B cell (primary cell): ENCODE data around the gene NEUROD2. TPM values are rescaled to one million over a fixed set of nuclear protein-coding genes. Genes with fewer than 3 reads are reported as not detected.

Source experiments
- ATAC-seq: fragments of 200-7000 bp; cut with Tn5 transposase; one replicate; pipeline ENCODE4 v1.10.0; 2021; ENCODE audit warnings: low read depth, mild to moderate bottlenecking, moderate number of reproducible peaks, moderate library complexity
- CTCF ChIA-PET: fragments of 350-600 bp; sonication (Branson Sonifier 250); formaldehyde crosslinking; loops from one replicate; lab custom pipeline; 2021; ENCODE audit warnings: antibody characterized with exemption, inconsistent platforms; lab: Charles Lee
- POLR2A ChIA-PET: fragments of 350-600 bp; sonication (Branson Sonifier 250); formaldehyde crosslinking; loops from one replicate; lab custom pipeline; 2021; ENCODE audit warnings: antibody characterized with exemption; lab: Charles Lee
- DNase-seq: peaks from one replicate; pipeline ENCODE4 v3.0.0; 2013
- H2AFZ ChIP-seq: 2 replicates; pipeline ENCODE4 v1.6.1; 2012; ENCODE audit warnings: mild to moderate bottlenecking, low read depth, low read length; ENCODE audit not compliant: insufficient read depth, poor library complexity, severe bottlenecking
- H3K27ac ChIP-seq, 2 donors: 1 replicate in 1 of 2; 2 replicates in 1 of 2; pipeline ENCODE4 v1.5.1; 2012 to 2013; ENCODE audit warnings: low read length in 2 of 2, mild to moderate bottlenecking in 2 of 2, moderate library complexity in 1 of 2
- H3K27me3 ChIP-seq, 4 experiments: fragments of 200-600 bp in 1 of 4; sonication (generic) in 1 of 4; replicated peaks in 1 of 4; 1 replicate in 2 of 4; 2 replicates in 2 of 4; pipeline versions ENCODE4 v1.6.1 to v1.7.0; 2013 to 2016; ENCODE audit warnings: low read length in 3 of 4, mild to moderate bottlenecking in 2 of 4, mixed read lengths in 1 of 4, moderate library complexity in 1 of 4; ENCODE audit not compliant: insufficient read depth in 4 of 4, control insufficient read depth in 3 of 4; ENCODE audit errors: control extremely low read depth in 1 of 4
- H3K36me3 ChIP-seq, 2 experiments: replicated peaks in 1 of 2; 1 replicate in 1 of 2; 2 replicates in 1 of 2; pipeline versions ENCODE4 v1.6.1 to v1.7.1; 2013; ENCODE audit warnings: low read length in 1 of 2; ENCODE audit not compliant: insufficient read depth in 2 of 2, control insufficient read depth in 1 of 2; ENCODE audit errors: control extremely low read depth in 1 of 2, extremely low read depth in 1 of 2
- H3K4me1 ChIP-seq, 2 donors: fragments of 200-600 bp in 1 of 2; sonication (generic) in 1 of 2; 1 replicate in 1 of 2; 2 replicates in 1 of 2; pipeline versions ENCODE4 v1.5.1 to v1.6.1; 2013 to 2017; ENCODE audit warnings: low read length in 2 of 2; ENCODE audit not compliant: control insufficient read depth in 2 of 2, insufficient read depth in 2 of 2
- H3K4me2 ChIP-seq: replicated peaks from 2 replicates; pipeline ENCODE3; 2012; ENCODE audit warnings: mild to moderate bottlenecking, low read depth, low read length; ENCODE audit not compliant: poor library complexity, severe bottlenecking
- H3K4me3 ChIP-seq, 5 experiments: fragments of 200-600 bp in 1 of 5; sonication (generic) in 1 of 5; 1 replicate in 3 of 5; 2 replicates in 2 of 5; pipeline versions ENCODE4 v1.5.1 to v1.7.0; 2011 to 2016; ENCODE audit warnings: low read length in 4 of 5, mild to moderate bottlenecking in 4 of 5, low read depth in 2 of 5, control low read depth in 1 of 5, moderate library complexity in 1 of 5; ENCODE audit not compliant: insufficient read depth in 1 of 5; ENCODE audit errors: control extremely low read depth in 1 of 5, extremely low read depth in 1 of 5
- H3K79me2 ChIP-seq: fragments of 200-600 bp; sonication (generic); one replicate; pipeline ENCODE4 v1.6.0; 2016; ENCODE audit warnings: low read length; ENCODE audit not compliant: control insufficient read depth, insufficient read depth
- H3K9ac ChIP-seq: fragments of 200-600 bp; sonication (generic); 2 replicates; pipeline ENCODE4 v1.6.1; 2017; ENCODE audit warnings: mild to moderate bottlenecking, low read length, moderate library complexity
- H3K9me3 ChIP-seq, 3 donors: one replicate each; pipeline versions ENCODE4 v1.6.1 to v1.7.1; 2013; ENCODE audit warnings: low read length in 2 of 3; ENCODE audit not compliant: control insufficient read depth in 2 of 3, insufficient read depth in 1 of 3; ENCODE audit errors: control extremely low read depth in 1 of 3
- H4K20me1 ChIP-seq: 2 replicates; pipeline ENCODE4 v1.6.0; 2012; ENCODE audit warnings: mild to moderate bottlenecking, low read length; ENCODE audit not compliant: insufficient read depth, control insufficient read depth, poor library complexity, severe bottlenecking
- H3K27ac Mint-ChIP-seq: one replicate; pipeline ENCODE4 v1.8.0; 2021; ENCODE audit warnings: mixed read lengths
- H3K27me3 Mint-ChIP-seq: one replicate; pipeline ENCODE4 v1.8.0; 2021; ENCODE audit warnings: mixed read lengths
- H3K4me1 Mint-ChIP-seq: one replicate; pipeline ENCODE4 v1.8.0; 2021; ENCODE audit warnings: mixed read lengths
- H3K4me3 Mint-ChIP-seq: one replicate; pipeline ENCODE4 v1.8.0; 2021; ENCODE audit warnings: mixed read lengths
- H3K9me3 Mint-ChIP-seq: one replicate; pipeline ENCODE4 v1.8.0; 2022; ENCODE audit warnings: mixed read lengths; ENCODE audit not compliant: insufficient read depth
- CTCF ChIP-seq: fragments of 200-600 bp; IDR thresholded peaks from one replicate; pipeline ENCODE4 v1.8.0; 2022; ENCODE audit warnings: antibody characterized with exemption, mild to moderate bottlenecking
- EZH2 ChIP-seq: IDR thresholded peaks from 2 replicates; pipeline ENCODE4 v1.6.1; 2012; ENCODE audit warnings: borderline replicate concordance, low read depth, mild to moderate bottlenecking, moderate library complexity, low read length; ENCODE audit not compliant: insufficient read depth, poor library complexity, severe bottlenecking
- WGBS: methylation state at CpG from one replicate; pipeline ENCODE4 v1.1.5; 2013; ENCODE audit warnings: missing lambda C conversion rate; ENCODE audit not compliant: insufficient coverage; 5-methylcytosine and 5-hydroxymethylcytosine counted together
- intact Hi-C: fragments of 100-400 bp; cut with micrococcal nuclease; formaldehyde crosslinking; loops from one replicate; pipeline ENCODE4 v1.10.0; 2022
- polyA plus RNA-seq: library from polyadenylated mRNA; depleted of rRNA; stranded (reverse); fragments of >200 nt; gene quantifications from 2 replicates; pipeline ENCODE4 v1.2.3, GENCODE V29; 2012
- total RNA-seq, 2 donors: library from RNA; stranded (reverse); fragments of 120-200 nt in 1 of 2; gene quantifications; 1 replicate in 1 of 2; 2 replicates in 1 of 2; pipeline versions ENCODE4 v1.2.3 to v1.2.4, GENCODE V29; 2013 to 2022

NEUROD2 gene
- total and polyA plus RNA-seq, 2 donors (not counting 1 experiment from before 2014, with no cell fraction given) = 0.04 TPM; not detected in 1

- ATAC-seq = no peak
- ChIA-PET CTCF (interaction anchor here (0.7 to 1.5 kb wide), 2 partner anchors 57 to 201 kb away, joined by 3 to 4 read pairs; no protein-coding TSS in a partner anchor), POLR2A (interaction anchor here (0.7 kb wide), 2 partner anchors 12 to 15 kb away, joined by 3 read pairs; no protein-coding TSS in a partner anchor)
- H3K4me3 ChIP-seq = no peak overlapping the region
- no peaks in the 10 kb centered on the region for H3K79me2 ChIP-seq
- peaks cover 0 to 5% (median 0%) of the 10 kb centered on the region in 4 experiments for H3K27me3 ChIP-seq
- no peaks in the 10 kb centered on the region for H4K20me1 ChIP-seq
- no peak for TF ChIP-seq CTCF
- no peak for TF ChIP-seq EZH2
- H3K4me3 Mint-ChIP-seq = no peak overlapping the region
- peaks cover 0 to 6% (median 1%) of the 10 kb centered on the region in 3 donors for H3K9me3 ChIP-seq
- no peaks in the 10 kb centered on the region for H3K27me3 Mint-ChIP-seq
- peaks cover 0 to 5% of the 10 kb centered on the region in 2 donors for H3K4me1 ChIP-seq
- intact Hi-C loops = no loop called here
- H3K9me3 Mint-ChIP-seq = no peaks in the 10 kb centered on the region
- H3K9ac ChIP-seq = no peak overlapping the region
- WGBS = 96% methylated on average over 9 of the region's 11 CpGs
- peaks cover 24 to 40% of the 10 kb centered on the region in 2 experiments for H3K36me3 ChIP-seq
- H3K4me2 ChIP-seq = no peak overlapping the region
- H3K4me1 Mint-ChIP-seq = peaks cover 6% of the 10 kb centered on the region
- no peak for DNase-seq
- no peak overlapping the region for H3K27ac Mint-ChIP-seq
- H3K27ac ChIP-seq = no peak overlapping the region
- no peak overlapping the region for H2AFZ ChIP-seq
These were observed 41.4 kb downstream of the NEUROD2 start for GRCh38 chr17:39566094-39566850.
